BLaER1 treated with 17β-estradiol and CSF1 and Interleukin-3, amounts not matched to agents 10 nM and 100 nM (cell line): Measurements from ENCODE around the gene SUPT3H.
"Not testable (repeated sequence)": the region's sequence is repeated elsewhere in the genome, so short reads cannot be mapped to it uniquely, and the experiment has no call there.

Source experiments
- H3K27ac ChIP-seq, 11 experiments: shearing (Covaris generic); formaldehyde crosslinking; 2 replicates each; pipeline ENCODE4 v1.8.1; 2022
- H3K27me3 ChIP-seq, 11 experiments: shearing (Covaris generic); formaldehyde crosslinking; 2 replicates each; pipeline ENCODE4 v1.8.1; 2022
- H3K36me3 ChIP-seq, 11 experiments: shearing (Covaris generic); formaldehyde crosslinking; 2 replicates each; pipeline ENCODE4 v1.8.1; 2022
- H3K4me1 ChIP-seq, 10 experiments: shearing (Covaris generic); formaldehyde crosslinking; 2 replicates each; pipeline ENCODE4 v1.8.1; 2022
- H3K4me2 ChIP-seq, 11 experiments: shearing (Covaris generic); formaldehyde crosslinking; 2 replicates each; pipeline ENCODE4 v1.8.1; 2022
- H3K4me3 ChIP-seq, 10 experiments: shearing (Covaris generic); formaldehyde crosslinking; 2 replicates each; pipeline ENCODE4 v1.8.1; 2022
- H3K9ac ChIP-seq, 11 experiments: shearing (Covaris generic); formaldehyde crosslinking; 2 replicates each; pipeline ENCODE4 v1.8.1; 2022
- H3K9me3 ChIP-seq, 11 experiments: shearing (Covaris generic); formaldehyde crosslinking; replicated peaks in 1 of 11; 2 replicates each; pipeline ENCODE4 v1.8.1; 2022
- H4K20me1 ChIP-seq, 11 experiments: shearing (Covaris generic); formaldehyde crosslinking; 2 replicates each; pipeline ENCODE4 v1.8.1; 2022
- Cebpa-rat ChIP-seq, 11 experiments: shearing (Covaris generic); IDR thresholded peaks; 2 replicates each; pipeline ENCODE4 v1.8.1; 2022

Gene SUPT3H

DNA sequence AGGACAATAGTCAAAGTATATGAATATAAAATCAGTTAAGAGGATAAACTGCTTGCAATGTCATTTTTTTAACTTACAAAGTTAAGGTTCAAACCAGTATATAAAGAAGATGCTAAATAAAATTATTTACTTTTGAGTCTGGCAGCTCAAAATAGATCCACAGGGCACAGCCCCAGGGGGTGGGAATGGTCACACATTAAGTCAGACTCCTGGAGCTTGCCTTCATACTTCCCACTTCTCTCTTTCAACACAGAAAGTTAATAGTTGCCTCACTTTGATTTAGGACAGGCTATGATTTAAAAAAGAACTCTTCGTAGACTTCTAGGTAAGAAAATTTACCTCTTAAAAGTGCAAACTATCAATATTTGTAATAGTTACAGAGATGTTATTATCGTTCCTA lies 207.9 kb downstream of the SUPT3H start:
- H3K9ac ChIP-seq, result no peak overlapping the region
- H3K27me3 ChIP-seq, result no peaks in the 10 kb centered on the region
- H3K4me3 ChIP-seq, result no peak overlapping the region
- no peaks in the 10 kb centered on the region for H3K36me3 ChIP-seq
- H3K9me3 ChIP-seq, result no peaks in the 10 kb centered on the region
- TF ChIP-seq Cebpa-rat (IDR thresholded peaks at IDR 0.05), result no peak
- no peaks in the 10 kb centered on the region for H3K4me1 ChIP-seq
- no peak overlapping the region for H3K4me2 ChIP-seq
- no peak overlapping the region for H3K27ac ChIP-seq
- no peaks in the 10 kb centered on the region for H4K20me1 ChIP-seq

DNA sequence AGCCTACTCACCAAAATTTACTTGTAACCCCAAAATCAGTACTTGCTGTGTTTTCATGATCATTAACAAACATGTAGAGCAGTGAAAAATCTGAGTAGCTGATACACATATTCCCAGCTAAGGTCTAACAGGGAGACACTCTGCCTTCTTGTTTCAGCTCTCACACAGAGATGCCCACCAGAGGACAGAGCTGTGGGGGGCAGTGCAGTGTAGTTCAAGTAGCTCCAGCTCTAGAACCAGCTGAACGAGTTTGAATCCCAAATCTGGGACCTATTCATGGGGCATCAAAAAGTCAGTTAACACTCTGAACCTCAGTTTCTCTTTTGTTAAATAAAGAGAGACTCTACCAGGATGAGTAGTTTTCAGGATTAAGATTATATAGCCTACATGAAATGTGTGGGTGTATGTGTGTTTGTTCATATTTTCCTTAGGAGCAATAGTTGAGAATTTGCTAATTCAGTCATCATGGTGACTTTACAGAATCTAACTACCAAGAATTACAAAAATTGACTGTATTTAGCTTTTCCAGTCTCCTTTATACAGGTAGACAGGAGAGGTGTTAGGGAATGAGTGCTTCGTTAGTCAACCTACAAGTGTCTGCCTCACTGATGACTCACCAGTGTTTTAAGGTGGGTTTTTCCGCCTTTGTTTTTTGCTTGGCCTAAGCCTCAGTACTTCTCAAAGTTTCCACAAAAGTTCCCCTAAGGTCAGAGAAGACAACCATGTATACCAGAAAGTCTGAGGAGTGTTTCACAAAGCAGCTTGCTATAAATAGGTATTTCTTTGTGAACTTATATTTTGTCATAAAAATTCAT lies 213.6 kb downstream of the SUPT3H start:
- no peak overlapping the region for H3K4me2 ChIP-seq
- no peak overlapping the region for H3K4me3 ChIP-seq
- no peaks in the 10 kb centered on the region for H4K20me1 ChIP-seq
- H3K27me3 ChIP-seq, result no peaks in the 10 kb centered on the region
- no peaks in the 10 kb centered on the region for H3K4me1 ChIP-seq
- TF ChIP-seq Cebpa-rat (IDR thresholded peaks at IDR 0.05), result no peak
- no peak overlapping the region for H3K27ac ChIP-seq
- H3K9ac ChIP-seq, result no peak overlapping the region
- H3K36me3 ChIP-seq, result no peaks in the 10 kb centered on the region
- no peaks in the 10 kb centered on the region for H3K9me3 ChIP-seq

DNA sequence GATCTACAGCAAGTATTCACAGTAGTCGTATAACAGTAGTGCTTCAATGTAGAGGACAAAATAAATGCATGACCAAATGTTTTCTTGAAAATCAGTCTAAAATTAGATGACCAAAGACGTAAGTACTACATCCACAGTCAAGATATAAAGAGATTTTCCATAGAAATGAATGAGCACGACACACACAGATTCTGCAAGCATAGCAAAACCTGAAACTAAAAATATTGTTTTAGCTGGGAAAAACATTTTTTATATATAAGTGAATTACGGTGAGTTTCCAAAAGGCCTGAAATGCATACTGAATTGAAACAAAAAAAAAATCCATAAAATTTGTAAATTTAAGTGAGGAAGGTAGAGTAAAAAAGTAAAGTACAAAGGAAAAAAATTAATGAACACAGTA lies 217.4 kb downstream of the SUPT3H start:
- no peak overlapping the region for H3K4me3 ChIP-seq
- no peaks in the 10 kb centered on the region for H3K9me3 ChIP-seq
- H4K20me1 ChIP-seq, result no peaks in the 10 kb centered on the region
- H3K36me3 ChIP-seq, result no peaks in the 10 kb centered on the region
- no peaks in the 10 kb centered on the region for H3K27me3 ChIP-seq
- no peak overlapping the region for H3K4me2 ChIP-seq
- H3K9ac ChIP-seq, result no peak overlapping the region
- H3K4me1 ChIP-seq, result peaks cover 0 to 6% (median 0%) of the 10 kb centered on the region in 10 experiments; a peak in 4 of 20 replicates
- TF ChIP-seq Cebpa-rat (IDR thresholded peaks at IDR 0.05), result no peak
- H3K27ac ChIP-seq, result no peak overlapping the region

DNA sequence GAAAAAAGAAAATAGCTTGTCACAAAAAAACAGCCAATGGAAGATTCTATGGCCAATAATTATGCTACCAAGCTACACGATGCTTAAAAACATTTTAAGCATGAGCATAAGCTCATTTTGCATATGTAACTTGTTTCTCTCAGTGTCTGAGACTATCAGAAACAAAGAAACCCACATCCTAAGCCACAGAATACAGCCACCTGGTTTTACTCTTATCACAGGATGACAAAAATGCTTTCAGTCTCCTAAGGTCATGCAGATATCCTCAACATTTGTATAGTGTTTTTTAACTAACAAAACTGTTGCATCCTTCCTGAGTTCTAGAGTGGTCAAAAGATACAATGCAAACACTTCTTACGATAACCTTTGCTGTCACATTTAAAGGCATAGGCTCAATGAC lies 221.7 kb downstream of the SUPT3H start:
- Histone ChIP-seq H3K9me3 (no peaks in the 10 kb centered on the region; a peak in 2 of 22 replicates), H3K9ac (no peak overlapping the region), H3K4me2 (peak overlapping the region in 3 of 11 experiments; percentile 9 to 34 (median 34); a peak in 2 of 22 replicates), H4K20me1 (no peaks in the 10 kb centered on the region), H3K4me1 (peaks cover 0 to 6% (median 0%) of the 10 kb centered on the region in 10 experiments; a peak in 4 of 20 replicates), H3K27ac (no peak overlapping the region), H3K27me3 (no peaks in the 10 kb centered on the region), H3K36me3 (no peaks in the 10 kb centered on the region), H3K4me3 (no peak overlapping the region)
- TF ChIP-seq Cebpa-rat (IDR thresholded peaks at IDR 0.05), result no peak

DNA sequence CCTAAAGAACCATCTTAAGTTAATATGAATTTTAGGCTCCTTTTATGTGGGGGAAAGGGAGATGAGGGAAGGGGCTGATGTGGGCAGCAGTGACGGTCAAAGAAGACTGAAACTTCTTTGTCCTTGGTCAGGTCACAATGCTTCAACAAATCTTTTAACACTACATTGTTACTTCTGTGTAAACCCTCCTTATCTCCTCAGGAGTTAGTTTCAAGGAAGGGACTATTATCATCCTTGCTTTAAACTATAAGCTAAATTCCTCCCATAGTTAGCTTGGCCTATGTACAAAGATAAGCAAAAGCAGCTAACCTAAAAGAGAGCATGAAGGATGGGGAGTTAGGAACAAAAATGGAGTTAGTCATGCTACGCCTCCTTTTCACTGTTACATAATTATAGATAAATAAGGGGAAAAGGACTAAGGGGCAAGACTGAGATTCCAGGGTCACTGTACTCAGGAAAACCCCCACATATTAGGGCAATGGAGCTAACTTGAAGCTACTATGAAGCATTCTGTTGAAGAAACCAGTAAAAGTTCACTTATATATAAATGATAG lies 222.3 kb downstream of the SUPT3H start:
- Histone ChIP-seq H3K9ac (no peak overlapping the region), H3K4me3 (no peak overlapping the region), H4K20me1 (no peaks in the 10 kb centered on the region), H3K4me1 (peaks cover 0 to 6% (median 0%) of the 10 kb centered on the region in 10 experiments; a peak in 4 of 20 replicates), H3K27ac (no peak overlapping the region), H3K9me3 (no peaks in the 10 kb centered on the region; a peak in 2 of 22 replicates), H3K27me3 (no peaks in the 10 kb centered on the region), H3K36me3 (no peaks in the 10 kb centered on the region), H3K4me2 (0 out of 22 replicates have a peak overlapping the region, but pooled peaks of 1 of the 11 experiments have one; percentile 34)
- TF ChIP-seq Cebpa-rat (IDR thresholded peaks at IDR 0.05), result no peak

DNA sequence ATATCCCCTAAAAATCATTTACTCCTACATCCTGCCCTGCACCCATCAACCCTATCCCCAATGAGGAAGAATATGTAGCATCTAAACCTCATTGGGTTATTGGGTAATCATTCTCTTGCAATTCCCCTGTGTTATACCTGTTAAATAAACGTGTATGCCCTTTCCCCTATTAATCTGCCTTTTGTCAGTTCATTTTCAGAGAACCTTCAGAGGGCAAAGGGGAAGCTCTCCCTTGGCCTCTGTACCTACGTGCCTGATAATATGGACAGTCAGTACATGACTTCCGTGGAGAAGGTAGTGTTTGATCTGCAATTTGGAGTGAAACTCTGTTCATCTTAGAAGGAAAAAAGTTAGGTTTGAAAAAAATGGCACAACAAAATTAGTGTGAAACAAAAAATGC lies 223.1 kb downstream of the SUPT3H start:
- Histone ChIP-seq H4K20me1 (no peaks in the 10 kb centered on the region), H3K9me3 (no peaks in the 10 kb centered on the region; a peak in 2 of 22 replicates), H3K4me2 (no peak overlapping the region), H3K27ac (no peak overlapping the region), H3K4me1 (peaks cover 0 to 6% (median 0%) of the 10 kb centered on the region in 10 experiments; a peak in 4 of 20 replicates), H3K4me3 (no peak overlapping the region), H3K27me3 (no peaks in the 10 kb centered on the region), H3K9ac (no peak overlapping the region), H3K36me3 (no peaks in the 10 kb centered on the region)
- TF ChIP-seq Cebpa-rat (IDR thresholded peaks at IDR 0.05), result no peak

DNA sequence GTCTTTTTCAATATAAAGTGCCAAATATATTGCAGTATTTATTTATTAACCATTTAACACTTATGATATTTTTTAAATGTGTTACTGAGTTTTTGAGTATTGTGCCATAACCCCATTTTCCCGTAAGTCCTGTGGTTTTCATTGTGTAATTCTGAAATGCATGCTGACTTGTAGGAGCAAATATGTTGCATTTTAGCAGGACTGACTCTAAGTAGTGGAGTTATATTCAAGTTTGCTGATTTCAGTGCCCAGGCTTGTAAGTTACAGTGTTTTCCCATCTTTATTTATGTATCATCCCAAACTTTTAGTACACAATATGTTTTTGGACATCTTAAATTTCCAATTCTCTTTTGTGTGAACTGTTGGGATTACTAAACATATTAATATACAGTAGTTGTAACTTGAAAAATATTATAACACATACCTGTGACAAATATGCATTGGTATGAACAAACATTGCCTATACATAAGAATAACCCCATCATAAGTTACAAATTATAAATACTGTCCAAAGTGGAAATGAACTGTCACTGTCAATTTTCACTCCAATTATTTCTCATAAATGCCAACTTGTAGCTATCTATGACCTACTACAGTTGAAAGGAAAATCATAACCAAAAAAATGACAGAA lies 228.9 kb downstream of the SUPT3H start:
- Histone ChIP-seq H4K20me1 (no peaks in the 10 kb centered on the region), H3K9ac (no peak overlapping the region), H3K4me2 (no peak overlapping the region), H3K27ac (no peak overlapping the region), H3K4me3 (no peak overlapping the region), H3K36me3 (no peaks in the 10 kb centered on the region), H3K4me1 (no peaks in the 10 kb centered on the region), H3K9me3 (peaks cover 0 to 9% (median 4%) of the 10 kb centered on the region in 11 experiments; a peak in 6 of 22 replicates), H3K27me3 (no peaks in the 10 kb centered on the region)
- no peak for TF ChIP-seq Cebpa-rat (IDR thresholded peaks at IDR 0.05)

DNA sequence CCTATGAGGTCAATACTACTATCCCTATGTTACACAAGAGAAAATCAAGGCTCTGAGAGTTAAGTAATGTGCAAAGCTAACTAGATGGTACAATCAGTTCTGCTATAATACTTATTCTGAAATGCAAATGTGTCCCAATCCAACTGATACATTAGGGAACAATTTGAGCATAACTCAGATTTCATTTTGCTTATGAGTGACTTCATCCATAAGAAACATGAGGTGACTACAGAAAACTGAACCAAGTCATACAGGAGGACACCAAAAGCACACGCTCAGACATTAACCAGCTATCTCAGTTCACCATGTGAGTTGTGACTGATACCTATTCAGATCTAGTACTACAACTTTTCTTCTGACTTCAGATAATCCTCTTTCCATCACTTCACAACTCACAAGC lies 229.5 kb downstream of the SUPT3H start:
- no peaks in the 10 kb centered on the region for H3K36me3 ChIP-seq
- no peaks in the 10 kb centered on the region for H3K4me1 ChIP-seq
- H3K27ac ChIP-seq, result no peak overlapping the region
- H3K4me3 ChIP-seq, result no peak overlapping the region
- no peaks in the 10 kb centered on the region for H3K27me3 ChIP-seq
- H3K4me2 ChIP-seq, result no peak overlapping the region
- peaks cover 0 to 9% (median 4%) of the 10 kb centered on the region in 11 experiments; a peak in 5 of 22 replicates for H3K9me3 ChIP-seq
- TF ChIP-seq Cebpa-rat (IDR thresholded peaks at IDR 0.05), result no peak
- no peaks in the 10 kb centered on the region for H4K20me1 ChIP-seq
- H3K9ac ChIP-seq, result no peak overlapping the region

DNA sequence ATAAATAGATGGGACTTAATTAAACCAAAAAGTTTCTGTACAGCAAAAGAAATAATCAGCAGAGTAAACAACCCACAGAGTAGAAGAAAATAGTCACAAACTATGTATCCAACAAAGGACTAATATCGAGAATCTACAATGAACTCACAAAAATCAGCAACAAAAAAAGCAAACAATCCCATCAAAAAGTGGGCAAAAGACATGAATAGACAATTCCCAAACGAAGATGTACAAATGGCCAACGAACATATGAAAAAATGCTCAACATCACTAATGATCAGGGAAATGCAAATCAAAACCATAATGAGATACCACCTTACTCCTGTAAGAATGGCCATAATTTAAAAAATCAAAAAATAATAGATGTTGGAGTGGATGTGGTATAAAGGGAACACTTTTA lies 232.1 kb downstream of the SUPT3H start:
- H3K4me1 ChIP-seq, H3K9ac ChIP-seq, H3K36me3 ChIP-seq, H3K4me2 ChIP-seq, H4K20me1 ChIP-seq, H3K4me3 ChIP-seq, H3K27me3 ChIP-seq, H3K27ac ChIP-seq: not testable (repeated sequence)
- H3K9me3 ChIP-seq, result peaks cover 0 to 23% (median 12%) of the 10 kb centered on the region in 11 experiments; a peak in 12 of 22 replicates
